Uterus (tissue), 4 donors: ENCODE results near the gene MIA3. TPM values are rescaled to one million over a fixed set of nuclear protein-coding genes. Genes with fewer than 3 reads are reported as not detected.

ENCODE experiments used
- DNase-seq, 2 donors: peaks; one replicate each; pipeline ENCODE4 v3.0.0-alpha.2; 2019 to 2020
- H3K27ac ChIP-seq, 2 donors: fragments of 200-600 bp; sonication (generic); 1 replicate in 1 of 2; 2 replicates in 1 of 2; pipeline ENCODE4 v1.5.1; 2016 to 2018
- H3K27me3 ChIP-seq, 2 donors: fragments of 200-600 bp; sonication (generic); one replicate each; pipeline ENCODE4 v1.5.1; 2018 to 2019; ENCODE audit warnings: control low read depth in 1 of 2
- H3K36me3 ChIP-seq, 2 donors: fragments of 200-600 bp; sonication (generic); one replicate each; pipeline ENCODE4 v1.5.1; 2019; ENCODE audit warnings: control low read depth in 1 of 2
- H3K4me1 ChIP-seq, 2 donors: fragments of 200-600 bp; sonication (generic); one replicate each; pipeline ENCODE4 v1.5.1; 2018 to 2019; ENCODE audit warnings: control low read depth in 1 of 2
- H3K4me3 ChIP-seq, 2 donors: fragments of 200-600 bp; sonication (generic); 1 replicate in 1 of 2; 2 replicates in 1 of 2; pipeline ENCODE4 v1.5.1; 2018 to 2019; ENCODE audit warnings: mild to moderate bottlenecking in 1 of 2
- H3K9me3 ChIP-seq, 2 donors: fragments of 200-600 bp; sonication (generic); one replicate each; pipeline ENCODE4 v1.5.1; 2019; ENCODE audit warnings: control low read depth in 1 of 2
- CTCF ChIP-seq, 4 experiments: fragments of 200-600 bp in 2 of 4; fragments of 450-650 bp in 2 of 4; sonication (generic) in 2 of 4; IDR thresholded peaks; one replicate each; pipeline ENCODE4 v1.5.1; 2016 to 2019; ENCODE audit warnings: antibody characterized with exemption in 4 of 4, mild to moderate bottlenecking in 2 of 4, moderate library complexity in 1 of 4
- POLR2A ChIP-seq, 2 donors: fragments of 450-650 bp; IDR thresholded peaks; one replicate each; pipeline ENCODE4 v1.6.1; 2016; ENCODE audit warnings: antibody characterized with exemption in 2 of 2, mild to moderate bottlenecking in 1 of 2, moderate library complexity in 1 of 2
- intact Hi-C: fragments of 100-400 bp; cut with DNase I; formaldehyde crosslinking; loops from one replicate; pipeline ENCODE4 v1.15.1; 2023; ENCODE audit warnings: low total_unique reads
- total RNA-seq, 4 donors: library from RNA; depleted of rRNA in 3 of 4; stranded (reverse); fragments of >200 nt in 3 of 4; gene quantifications; one replicate each; pipeline versions ENCODE4 v1.1.0 to v1.2.4, GENCODE V29; 2014 to 2023
- donor health status: DM: yes; HTN: yes; CAD: no.

The MIA3 gene
- total RNA-seq, 4 donors from 2014 or later, result 27.4 to 82.3 (median 55.7) TPM

GRCh38 chr1:222691016-222691415, 73.1 kb downstream of the MIA3 start:
- H3K9me3 ChIP-seq, result no peaks in the 10 kb centered on the region
- DNase-seq, result no peak
- no peaks in the 10 kb centered on the region for H3K36me3 ChIP-seq
- TF ChIP-seq POLR2A (IDR thresholded peaks at IDR 0.05), result no peak
- no peak for TF ChIP-seq CTCF (IDR thresholded peaks at IDR 0.05)
- no peaks in the 10 kb centered on the region for H3K27me3 ChIP-seq
- H3K4me1 ChIP-seq, result no peaks in the 10 kb centered on the region
- no peak overlapping the region for H3K27ac ChIP-seq
- intact Hi-C loops, result no loop called here
- no peak overlapping the region for H3K4me3 ChIP-seq

DNA sequence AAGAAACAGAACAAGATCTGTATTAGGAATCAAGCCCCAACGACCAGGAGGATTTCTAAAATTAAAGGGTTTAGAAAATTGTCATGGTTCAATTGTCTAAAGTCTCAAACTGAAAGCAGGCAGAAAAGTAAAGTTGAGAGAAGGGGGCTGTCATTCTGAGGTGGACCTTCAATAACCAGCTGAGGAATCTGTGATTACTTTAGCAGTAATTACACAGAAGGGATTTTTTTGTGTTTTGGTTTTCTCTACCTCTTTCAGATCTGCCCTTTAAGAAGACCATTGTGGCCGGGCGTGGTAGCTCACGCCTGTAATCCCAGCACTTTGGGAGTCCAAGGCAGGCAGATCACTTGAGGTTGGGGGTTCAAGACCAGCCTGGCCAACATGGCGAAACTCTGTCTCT, 77.0 kb downstream of the MIA3 start:
- TF ChIP-seq POLR2A (IDR thresholded peaks at IDR 0.05) (no peak), CTCF (IDR thresholded peaks at IDR 0.05) (no peak)
- Histone ChIP-seq H3K36me3 (no peaks in the 10 kb centered on the region), H3K27ac (no peak overlapping the region), H3K9me3 (no peaks in the 10 kb centered on the region), H3K4me3 (no peak overlapping the region), H3K4me1 (no peaks in the 10 kb centered on the region), H3K27me3 (no peaks in the 10 kb centered on the region)
- DNase-seq, result no peak
- intact Hi-C loops, result no loop called here

DNA sequence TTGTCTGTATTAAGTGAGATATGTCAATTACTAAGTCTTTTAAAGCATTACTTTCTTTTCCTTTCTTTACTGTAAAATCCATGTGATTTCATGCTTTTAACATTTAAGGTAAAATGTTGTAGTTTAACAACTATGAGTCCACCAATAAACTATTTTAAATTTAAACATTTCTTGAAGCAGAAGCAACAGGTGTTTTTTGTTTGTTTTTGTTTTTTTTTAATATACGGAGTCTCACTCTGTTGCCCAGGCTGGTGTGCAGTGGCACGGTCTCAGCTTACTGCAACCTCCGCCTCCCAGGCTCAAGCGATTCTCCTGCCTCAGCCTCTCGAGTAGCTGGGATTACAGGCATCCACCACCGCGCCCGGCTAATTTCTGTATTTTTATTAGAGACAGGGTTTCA, 78.8 kb downstream of the MIA3 start:
- Histone ChIP-seq H3K4me3 (no peak overlapping the region), H3K27ac (no peak overlapping the region), H3K4me1 (no peaks in the 10 kb centered on the region), H3K36me3 (no peaks in the 10 kb centered on the region), H3K9me3 (no peaks in the 10 kb centered on the region), H3K27me3 (no peaks in the 10 kb centered on the region)
- no peak for DNase-seq
- intact Hi-C loops, result no loop called here
- TF ChIP-seq CTCF (IDR thresholded peaks at IDR 0.05) (no peak), POLR2A (IDR thresholded peaks at IDR 0.05) (no peak)

DNA sequence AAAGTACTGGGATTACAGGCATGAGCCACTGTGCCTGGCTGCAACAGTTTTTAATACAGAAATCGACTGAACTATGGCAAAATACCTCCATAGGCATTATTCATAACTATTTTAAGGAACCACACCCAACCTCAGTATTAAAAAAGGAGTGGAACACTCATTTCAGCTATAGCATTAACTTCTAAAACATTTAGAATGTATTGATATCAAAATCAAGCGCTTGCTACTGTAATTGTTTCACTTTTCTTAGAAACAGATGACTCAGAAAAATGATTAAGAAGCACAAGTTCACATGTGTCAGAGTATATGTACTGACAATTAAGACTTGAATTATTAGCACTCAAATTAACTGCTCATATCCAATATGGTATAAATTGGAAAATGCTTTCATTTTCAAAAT, 79.3 kb downstream of the MIA3 start:
- TF ChIP-seq POLR2A (IDR thresholded peaks at IDR 0.05), result no peak
- TF ChIP-seq CTCF (IDR thresholded peaks at IDR 0.05), result no peak
- no peaks in the 10 kb centered on the region for H3K9me3 ChIP-seq
- no peak for DNase-seq
- H3K27ac ChIP-seq, result no peak overlapping the region
- intact Hi-C loops, result no loop called here
- H3K36me3 ChIP-seq, result no peaks in the 10 kb centered on the region
- no peaks in the 10 kb centered on the region for H3K4me1 ChIP-seq
- H3K27me3 ChIP-seq, result no peaks in the 10 kb centered on the region
- no peak overlapping the region for H3K4me3 ChIP-seq

DNA sequence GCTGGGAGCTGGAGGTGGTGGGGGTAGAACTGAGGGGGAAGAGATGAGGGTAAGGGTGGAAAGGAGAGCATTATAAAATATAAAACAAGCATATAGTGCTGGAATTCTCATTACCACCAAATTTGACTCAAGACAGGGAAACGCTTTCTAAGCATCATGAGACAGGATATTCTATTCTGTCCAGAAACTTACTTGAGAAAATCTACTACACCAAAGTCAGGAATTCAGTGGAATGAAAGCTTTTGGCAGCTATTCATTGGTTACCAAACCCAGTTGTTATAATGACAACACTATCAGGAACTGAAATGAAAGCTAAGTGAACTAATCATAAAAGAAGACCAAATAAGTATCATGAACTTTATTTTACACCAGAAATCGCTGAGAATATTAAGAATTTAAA, 79.9 kb downstream of the MIA3 start:
- H3K4me1 ChIP-seq, result no peaks in the 10 kb centered on the region
- H3K4me3 ChIP-seq, result no peak overlapping the region
- no peak for DNase-seq
- no peaks in the 10 kb centered on the region for H3K27me3 ChIP-seq
- intact Hi-C loops, result no loop called here
- no peak for TF ChIP-seq POLR2A (IDR thresholded peaks at IDR 0.05)
- TF ChIP-seq CTCF (IDR thresholded peaks at IDR 0.05), result no peak
- no peaks in the 10 kb centered on the region for H3K36me3 ChIP-seq
- no peaks in the 10 kb centered on the region for H3K9me3 ChIP-seq
- H3K27ac ChIP-seq, result no peak overlapping the region
